ENCODE measurements around the gene LRRFIP2.

The LRRFIP2 gene

GRCh38 chr3:37103103-37103808, 71.1 kb downstream of the LRRFIP2 start:
- no peak overlapping the region for H3K27ac ChIP-seq
- DNase-seq (ENCODE audit: low spot score), result no peak
- no peak for TF ChIP-seq CTCF (IDR thresholded peaks at IDR 0.05)
- no peak overlapping the region for H3K4me3 ChIP-seq

- no peak for TF ChIP-seq CTCF (IDR thresholded peaks at IDR 0.05)
- no peak for DNase-seq (ENCODE audit: low spot score)
- Histone ChIP-seq H3K4me3 (no peak overlapping the region), H3K27ac (no peak overlapping the region)
These were observed 74.0 kb downstream of the LRRFIP2 start for GRCh38 chr3:37100411-37100810.

GRCh38 chr3:37099469-37099868, 74.9 kb downstream of the LRRFIP2 start:
- no peak for DNase-seq (ENCODE audit: low spot score)
- H3K27ac ChIP-seq, result no peak overlapping the region
- TF ChIP-seq CTCF (IDR thresholded peaks at IDR 0.05), result no peak
- H3K4me3 ChIP-seq, result no peak overlapping the region

- DNase-seq (ENCODE audit: low spot score), result no peak
- TF ChIP-seq CTCF (IDR thresholded peaks at IDR 0.05), result no peak
- Histone ChIP-seq H3K27ac (no peak overlapping the region), H3K4me3 (no peak overlapping the region)
These were observed 75.5 kb downstream of the LRRFIP2 start for GRCh38 chr3:37098884-37099283.

- no peak for TF ChIP-seq CTCF (IDR thresholded peaks at IDR 0.05)
- no peak overlapping the region for H3K27ac ChIP-seq
- H3K4me3 ChIP-seq, result no peak overlapping the region
- DNase-seq (ENCODE audit: low spot score), result no peak
These were observed 76.6 kb downstream of the LRRFIP2 start for GRCh38 chr3:37097776-37098175.

- no peak for TF ChIP-seq CTCF (IDR thresholded peaks at IDR 0.05)
- Histone ChIP-seq H3K27ac (no peak overlapping the region), H3K4me3 (no peak overlapping the region)
- DNase-seq (ENCODE audit: low spot score), result no peak
These were observed 77.4 kb downstream of the LRRFIP2 start for GRCh38 chr3:37096975-37097374.

- H3K27ac ChIP-seq, result no peak overlapping the region
- no peak overlapping the region for H3K4me3 ChIP-seq
- no peak for TF ChIP-seq CTCF (IDR thresholded peaks at IDR 0.05)
- DNase-seq (ENCODE audit: low spot score), result no peak
These were observed 78.1 kb downstream of the LRRFIP2 start for GRCh38 chr3:37096288-37096687.
